DND-41 (cell line): ENCODE results near the gene AKT3.

Source experiments
- CTCF ChIP-seq: IDR thresholded peaks from 2 replicates; pipeline ENCODE4 v1.5.1; 2012; ENCODE audit warnings: borderline replicate concordance, low read length, moderate library complexity, mild to moderate bottlenecking; ENCODE audit not compliant: poor library complexity, severe bottlenecking; ENCODE audit errors: extremely low read depth
- EZH2 ChIP-seq: IDR thresholded peaks from 3 replicates; pipeline ENCODE4 v1.6.1; 2012; ENCODE audit warnings: borderline replicate concordance, low read depth, mild to moderate bottlenecking, moderate library complexity, low read length, inconsistent platforms; ENCODE audit not compliant: severe bottlenecking

GRCh38 chr1:243454328-243454997, 395.6 kb downstream of the AKT3 start:
- TF ChIP-seq CTCF = no peak
- TF ChIP-seq EZH2 = no peak
